ENCODE data around the gene MAGEA8.

DNA sequence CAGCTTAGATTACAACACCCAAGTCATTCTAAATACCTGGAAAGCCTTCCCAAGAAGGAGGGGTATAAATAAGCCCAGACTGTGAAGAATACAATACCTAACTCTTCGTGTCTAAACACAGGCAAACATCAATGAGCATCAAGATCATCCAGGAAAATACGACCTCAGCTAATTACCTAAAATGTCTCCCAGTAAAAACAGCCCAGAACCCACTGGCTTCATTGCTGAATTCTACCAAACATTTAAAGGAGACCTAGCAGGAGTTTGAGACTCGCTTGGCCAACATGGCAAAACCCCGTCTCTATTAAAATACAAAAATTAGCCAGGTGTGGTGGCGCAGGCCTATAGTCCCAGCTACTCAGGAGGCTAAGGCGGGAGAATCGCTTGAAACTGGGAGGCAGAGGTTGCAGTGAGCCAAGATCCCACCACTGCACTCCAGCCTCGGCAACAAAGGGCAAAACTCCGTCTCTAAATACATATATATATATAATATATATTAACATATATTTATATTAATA, 29.3 kb downstream of the MAGEA8 start:
- TF ChIP-seq, protein P1, sequence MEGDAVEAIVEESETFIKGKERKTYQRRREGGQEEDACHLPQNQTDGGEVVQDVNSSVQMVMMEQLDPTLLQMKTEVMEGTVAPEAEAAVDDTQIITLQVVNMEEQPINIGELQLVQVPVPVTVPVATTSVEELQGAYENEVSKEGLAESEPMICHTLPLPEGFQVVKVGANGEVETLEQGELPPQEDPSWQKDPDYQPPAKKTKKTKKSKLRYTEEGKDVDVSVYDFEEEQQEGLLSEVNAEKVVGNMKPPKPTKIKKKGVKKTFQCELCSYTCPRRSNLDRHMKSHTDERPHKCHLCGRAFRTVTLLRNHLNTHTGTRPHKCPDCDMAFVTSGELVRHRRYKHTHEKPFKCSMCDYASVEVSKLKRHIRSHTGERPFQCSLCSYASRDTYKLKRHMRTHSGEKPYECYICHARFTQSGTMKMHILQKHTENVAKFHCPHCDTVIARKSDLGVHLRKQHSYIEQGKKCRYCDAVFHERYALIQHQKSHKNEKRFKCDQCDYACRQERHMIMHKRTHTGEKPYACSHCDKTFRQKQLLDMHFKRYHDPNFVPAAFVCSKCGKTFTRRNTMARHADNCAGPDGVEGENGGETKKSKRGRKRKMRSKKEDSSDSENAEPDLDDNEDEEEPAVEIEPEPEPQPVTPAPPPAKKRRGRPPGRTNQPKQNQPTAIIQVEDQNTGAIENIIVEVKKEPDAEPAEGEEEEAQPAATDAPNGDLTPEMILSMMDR (conservative IDR thresholded peaks at IDR 0.05), result no peak
- TF ChIP-seq ZFX (IDR thresholded peaks at IDR 0.05), result no peak

Measured in C4-2B (cell line).